Germinal center (tissue), 1 donor: ENCODE data around the gene IPO11.
A peak's percentile ranks its signal among the peaks of the same experiment; 100 is the strongest.
"Not testable (repeated sequence)": the region's sequence is repeated elsewhere in the genome, so short reads cannot be mapped to it uniquely, and the experiment has no call there.

ENCODE experiments used
- DNase-seq: peaks from one replicate; pipeline ENCODE4 v3.0.0; 2012; ENCODE audit warnings: mixed read lengths, low spot score

Gene IPO11

GRCh38 chr5:62450259-62450658, 37.7 kb downstream of the IPO11 start:
- no peak for DNase-seq

GRCh38 chr5:62457071-62457470, 44.5 kb downstream of the IPO11 start:
- DNase-seq: no peak

GRCh38 chr5:62460578-62460983, 48.0 kb downstream of the IPO11 start:
- DNase-seq: peak; percentile 20

GRCh38 chr5:62461561-62461960, 49.0 kb downstream of the IPO11 start:
- no peak for DNase-seq

GRCh38 chr5:62465985-62466925, 53.7 kb downstream of the IPO11 start:
- no peak for DNase-seq

- no peak for DNase-seq
Observed at GRCh38 chr5:62473209-62473608, 60.6 kb downstream of the IPO11 start.

GRCh38 chr5:62475072-62475471, 62.5 kb downstream of the IPO11 start:
- DNase-seq: no peak

GRCh38 chr5:62477801-62478200, 65.2 kb downstream of the IPO11 start:
- DNase-seq: no peak

- DNase-seq: no peak
Observed at GRCh38 chr5:62483556-62483955, 71.0 kb downstream of the IPO11 start.

GRCh38 chr5:62486672-62487071, 74.1 kb downstream of the IPO11 start:
- no peak for DNase-seq

- DNase-seq: no peak
Observed at GRCh38 chr5:62488531-62488930, 76.0 kb downstream of the IPO11 start.

GRCh38 chr5:62489471-62489870, 76.9 kb downstream of the IPO11 start:
- no peak for DNase-seq

GRCh38 chr5:62494772-62495171, 82.2 kb downstream of the IPO11 start:
- peak; percentile 21 for DNase-seq

- no peak for DNase-seq
Observed at GRCh38 chr5:62496876-62497275, 84.3 kb downstream of the IPO11 start.

GRCh38 chr5:62498961-62499360, 86.4 kb downstream of the IPO11 start:
- no peak for DNase-seq

- no peak for DNase-seq
Observed at GRCh38 chr5:62499756-62500155, 87.2 kb downstream of the IPO11 start.

- peak; percentile 3 for DNase-seq
Observed at GRCh38 chr5:62502456-62503101, 90.0 kb downstream of the IPO11 start.

- DNase-seq: no peak
Observed at GRCh38 chr5:62504129-62504528, 91.6 kb downstream of the IPO11 start.

- no peak for DNase-seq
Observed at GRCh38 chr5:62506659-62507460, 94.3 kb downstream of the IPO11 start.

- not testable (repeated sequence) for DNase-seq
Observed at GRCh38 chr5:62508760-62509159, 96.2 kb downstream of the IPO11 start.

GRCh38 chr5:62509806-62510205, 97.2 kb downstream of the IPO11 start:
- no peak for DNase-seq

- not testable (repeated sequence) for DNase-seq
Observed at GRCh38 chr5:62513085-62513484, 100.5 kb downstream of the IPO11 start.
